ENCODE data around the gene AIRE. TPM values are rescaled to one million over a fixed set of nuclear protein-coding genes. Genes with fewer than 3 reads are reported as not detected.

Gene AIRE
- total RNA-seq, 1 experiment from 2014 or later, result not detected

DNA sequence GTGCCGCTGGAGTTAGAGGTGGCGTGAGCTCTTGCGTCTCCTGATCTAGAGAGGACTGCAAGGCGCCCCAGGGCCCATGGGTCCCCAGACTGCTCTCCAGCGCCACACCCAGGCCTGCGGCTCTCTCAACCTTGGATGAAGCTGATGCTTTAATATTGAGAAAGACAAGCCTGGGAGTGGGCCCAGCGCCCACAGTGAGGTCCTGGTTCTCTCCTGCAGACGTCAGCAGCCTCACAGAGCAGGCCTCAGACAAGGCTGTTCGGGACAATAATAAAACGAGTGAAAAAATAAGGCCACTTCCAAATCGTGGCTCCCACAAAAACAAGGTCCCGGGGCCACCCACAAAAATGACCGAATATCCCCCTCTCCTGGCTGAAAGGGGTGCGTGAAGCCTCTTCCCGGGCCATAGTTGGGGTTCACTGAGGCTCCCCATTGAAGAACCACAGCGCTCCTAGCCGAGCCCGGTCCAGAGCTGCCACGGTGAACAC is 18.0 kb upstream of the AIRE start:
- no peak overlapping the region for H3K4me3 ChIP-seq (ENCODE audit: low read depth, low read length, poor library complexity, severe bottlenecking)
- DNase-seq (ENCODE audit: low spot score), result no peak
- H3K27me3 ChIP-seq (replicated peaks; ENCODE audit: insufficient read depth, low read depth, low read length, poor library complexity), result no peaks in the 10 kb centered on the region
- no peaks in the 10 kb centered on the region for H3K36me3 ChIP-seq (ENCODE audit: insufficient read depth, low read length, poor library complexity, severe bottlenecking)
- POLR2A ChIA-PET (ENCODE audit: low non-redundant PET), result no interaction called here
- BruUV-seq (replicated peaks), result no TSS peak
- CTCF ChIA-PET, result no interaction called here
- no peak overlapping the region for H3K27ac ChIP-seq (ENCODE audit: low read depth, low read length, poor library complexity, severe bottlenecking)
- no peaks in the 10 kb centered on the region for H3K9me3 ChIP-seq (ENCODE audit: low read depth, low read length, poor library complexity, severe bottlenecking)
- intact Hi-C loops (cut with micrococcal nuclease; ENCODE audit: unreplicated experiment), result no loop called here
- no peak for TF ChIP-seq EZH2 (IDR thresholded peaks at IDR 0.05; ENCODE audit: borderline replicate concordance, low read depth, low read length, poor library complexity, severe bottlenecking)
- TF ChIP-seq CTCF (conservative IDR thresholded peaks at IDR 0.05; ENCODE audit: low read depth, low read length), result no peak; the same call in 1 of the 2 replicates
- no peaks in the 10 kb centered on the region for H3K4me1 ChIP-seq (ENCODE audit: insufficient read depth, low read length, poor library complexity, severe bottlenecking)

DNA sequence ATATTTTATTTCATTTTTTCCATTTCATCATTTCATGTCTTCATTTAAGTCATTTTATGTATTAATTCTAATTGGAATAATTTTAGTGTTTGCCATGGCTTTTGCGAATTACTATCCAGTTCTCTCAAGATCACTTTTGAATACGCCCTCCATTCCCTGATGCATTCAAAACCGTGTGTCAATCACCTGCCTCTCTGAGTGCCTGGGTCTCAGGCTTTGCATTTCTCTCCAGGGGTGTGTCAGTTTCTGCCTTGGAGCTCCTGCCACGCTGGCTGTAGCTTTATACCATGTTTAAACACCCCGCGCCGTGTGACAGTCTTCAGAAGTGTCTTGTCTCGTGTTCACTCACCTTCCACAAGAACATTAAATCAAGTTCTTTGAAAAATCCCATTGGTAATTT is 16.6 kb upstream of the AIRE start:
- DNase-seq (ENCODE audit: low spot score), result no peak
- H3K27ac ChIP-seq (ENCODE audit: low read depth, low read length, poor library complexity, severe bottlenecking), result no peak overlapping the region
- no peak for TF ChIP-seq EZH2 (IDR thresholded peaks at IDR 0.05; ENCODE audit: borderline replicate concordance, low read depth, low read length, poor library complexity, severe bottlenecking)
- TF ChIP-seq CTCF (conservative IDR thresholded peaks at IDR 0.05; ENCODE audit: low read depth, low read length), result no peak
- H3K4me3 ChIP-seq (ENCODE audit: low read depth, low read length, poor library complexity, severe bottlenecking), result no peak overlapping the region
- H3K4me1 ChIP-seq (ENCODE audit: insufficient read depth, low read length, poor library complexity, severe bottlenecking), result no peaks in the 10 kb centered on the region
- no TSS peak for BruUV-seq (replicated peaks)
- CTCF ChIA-PET, result no interaction called here
- H3K9me3 ChIP-seq (ENCODE audit: low read depth, low read length, poor library complexity, severe bottlenecking), result no peaks in the 10 kb centered on the region
- intact Hi-C loops (cut with micrococcal nuclease; ENCODE audit: unreplicated experiment), result no loop called here
- no peaks in the 10 kb centered on the region for H3K36me3 ChIP-seq (ENCODE audit: insufficient read depth, low read length, poor library complexity, severe bottlenecking)
- POLR2A ChIA-PET (ENCODE audit: low non-redundant PET), result no interaction called here
- no peaks in the 10 kb centered on the region for H3K27me3 ChIP-seq (replicated peaks; ENCODE audit: insufficient read depth, low read depth, low read length, poor library complexity)

DNA sequence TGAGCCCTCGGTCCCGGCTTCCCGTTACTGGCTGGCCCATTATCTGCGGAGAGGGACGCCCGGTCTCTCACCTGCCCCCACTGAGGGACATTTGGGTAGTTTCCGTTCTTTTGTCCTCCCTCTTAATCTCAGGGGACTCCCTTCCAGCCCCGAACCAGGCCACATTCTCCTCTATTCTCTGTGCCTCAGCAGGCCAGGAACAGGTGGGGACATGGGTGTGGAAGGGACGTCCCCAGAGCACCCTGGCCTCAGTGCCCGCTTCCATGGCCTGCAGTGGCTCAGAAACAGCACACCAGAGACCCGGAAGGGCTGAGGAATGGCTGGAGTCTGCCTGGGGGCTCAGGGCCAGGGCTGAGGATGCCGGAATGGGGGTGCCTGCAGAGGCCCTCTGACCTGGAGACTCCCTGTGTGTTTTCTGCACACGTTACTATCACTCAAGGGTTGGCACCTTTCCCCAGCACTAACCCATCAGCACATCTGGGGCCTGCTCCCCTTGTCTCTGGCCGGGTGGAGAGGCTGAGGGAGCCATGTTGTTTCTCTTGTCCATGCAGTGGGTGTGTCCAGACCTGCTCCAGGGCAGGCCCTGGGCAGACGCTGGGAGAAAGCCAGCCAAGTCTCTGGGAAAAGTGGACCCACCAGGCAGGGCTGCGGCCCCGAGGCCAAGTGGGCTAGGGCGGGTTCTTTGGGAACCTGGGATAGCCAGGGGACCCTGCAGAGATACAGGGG is 14.0 kb upstream of the AIRE start:
- Histone ChIP-seq H3K27ac (ENCODE audit: low read depth, low read length, poor library complexity, severe bottlenecking) (no peak overlapping the region), H3K4me3 (ENCODE audit: low read depth, low read length, poor library complexity, severe bottlenecking) (no peak overlapping the region), H3K9me3 (ENCODE audit: low read depth, low read length, poor library complexity, severe bottlenecking) (no peaks in the 10 kb centered on the region), H3K27me3 (replicated peaks; ENCODE audit: insufficient read depth, low read depth, low read length, poor library complexity) (no peaks in the 10 kb centered on the region), H3K4me1 (ENCODE audit: insufficient read depth, low read length, poor library complexity, severe bottlenecking) (no peaks in the 10 kb centered on the region), H3K36me3 (ENCODE audit: insufficient read depth, low read length, poor library complexity, severe bottlenecking) (no peaks in the 10 kb centered on the region)
- no TSS peak for BruUV-seq (replicated peaks)
- TF ChIP-seq CTCF (conservative IDR thresholded peaks at IDR 0.05; ENCODE audit: low read depth, low read length) (no peak), EZH2 (IDR thresholded peaks at IDR 0.05; ENCODE audit: borderline replicate concordance, low read depth, low read length, poor library complexity, severe bottlenecking) (no peak)
- ChIA-PET POLR2A (ENCODE audit: low non-redundant PET) (no interaction called here), CTCF (no interaction called here)
- DNase-seq (ENCODE audit: low spot score), result no peak
- intact Hi-C loops (cut with micrococcal nuclease; ENCODE audit: unreplicated experiment), result no loop called here

Measured in A673 (cell line).